Measurements from ENCODE around the gene CCSER1. TPM values are rescaled to one million over a fixed set of nuclear protein-coding genes. Genes with fewer than 3 reads are reported as not detected.
"Not testable (repeated sequence)": the region's sequence is repeated elsewhere in the genome, so short reads cannot be mapped to it uniquely, and the experiment has no call there.

Gene CCSER1
- polyA plus RNA-seq, 3 donors: 18.1 to 20.3 (median 20.3) TPM

- DNase-seq (ENCODE audit: extremely low read depth in 1 of 11, low read depth in 9 of 11, low spot score in 4 of 11): no peak
Observed at GRCh38 chr4:91032725-91033445, 905.7 kb downstream of the CCSER1 start.

- DNase-seq (ENCODE audit: extremely low read depth in 1 of 11, low read depth in 9 of 11, low spot score in 4 of 11): no peak
Observed at GRCh38 chr4:91035276-91035675, 908.1 kb downstream of the CCSER1 start.

DNA sequence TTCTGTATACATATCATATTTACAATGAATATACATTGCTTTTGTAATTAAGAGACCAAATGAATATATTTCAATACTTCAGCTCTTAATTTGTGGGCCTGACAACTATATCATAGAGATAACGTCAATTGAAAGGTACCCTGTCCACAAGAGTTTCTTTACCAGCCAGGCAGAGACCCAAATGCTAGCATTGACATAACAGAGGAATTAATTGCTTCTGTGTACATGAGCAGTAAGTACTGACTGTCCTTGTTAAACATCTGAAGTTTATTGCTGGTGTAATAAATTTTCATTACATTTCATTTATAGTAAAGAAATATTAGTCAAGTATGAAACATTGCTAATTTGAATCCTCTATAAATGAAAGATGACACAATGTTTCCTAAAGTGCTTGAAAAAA, 910.8 kb downstream of the CCSER1 start:
- DNase-seq (ENCODE audit: extremely low read depth in 1 of 11, low read depth in 9 of 11, low spot score in 4 of 11): no peak

GRCh38 chr4:91057871-91058270, 930.7 kb downstream of the CCSER1 start:
- DNase-seq (ENCODE audit: extremely low read depth in 1 of 11, low read depth in 9 of 11, low spot score in 4 of 11): no peak

GRCh38 chr4:91058345-91058744, 931.2 kb downstream of the CCSER1 start:
- no peak for DNase-seq (ENCODE audit: extremely low read depth in 1 of 11, low read depth in 9 of 11, low spot score in 4 of 11)

- peak; percentile 77 to 93 (median 88) for DNase-seq (ENCODE audit: extremely low read depth in 1 of 11, low read depth in 9 of 11, low spot score in 4 of 11)
Observed at GRCh38 chr4:91064157-91064853, 937.1 kb downstream of the CCSER1 start.

- no peak for DNase-seq (ENCODE audit: extremely low read depth in 1 of 11, low read depth in 9 of 11, low spot score in 4 of 11)
Observed at GRCh38 chr4:91065117-91065516, 937.9 kb downstream of the CCSER1 start.

- DNase-seq (ENCODE audit: extremely low read depth in 1 of 11, low read depth in 9 of 11, low spot score in 4 of 11): no peak
Observed at GRCh38 chr4:91070736-91071135, 943.5 kb downstream of the CCSER1 start.

DNA sequence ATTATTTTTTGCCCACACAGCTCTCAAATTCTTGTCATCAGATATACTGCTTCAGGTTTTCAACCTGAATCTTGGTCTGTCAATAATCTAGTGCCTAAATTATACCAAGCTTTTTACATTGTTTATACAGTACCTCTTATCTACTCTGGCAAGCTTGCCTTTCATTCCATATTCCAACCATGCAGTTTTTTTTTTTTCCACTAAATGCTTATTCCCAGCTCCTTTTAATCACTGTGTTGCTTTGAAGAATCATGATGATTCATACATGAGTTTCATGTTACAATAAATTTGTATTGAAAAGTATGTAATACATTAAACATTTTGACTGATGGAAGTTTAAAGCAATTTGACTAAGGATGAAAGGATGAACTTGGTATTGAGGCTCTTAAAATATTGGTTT, 949.0 kb downstream of the CCSER1 start:
- no peak for DNase-seq (ENCODE audit: extremely low read depth in 1 of 11, low read depth in 9 of 11, low spot score in 4 of 11)

GRCh38 chr4:91085961-91086360, 958.8 kb downstream of the CCSER1 start:
- DNase-seq (ENCODE audit: extremely low read depth in 1 of 11, low read depth in 9 of 11, low spot score in 4 of 11): no peak

- DNase-seq (ENCODE audit: extremely low read depth in 1 of 11, low read depth in 9 of 11, low spot score in 4 of 11): no peak
Observed at GRCh38 chr4:91087743-91088142, 960.5 kb downstream of the CCSER1 start.

GRCh38 chr4:91089178-91089577, 962.0 kb downstream of the CCSER1 start:
- no peak for DNase-seq (ENCODE audit: extremely low read depth in 1 of 11, low read depth in 9 of 11, low spot score in 4 of 11)

DNA sequence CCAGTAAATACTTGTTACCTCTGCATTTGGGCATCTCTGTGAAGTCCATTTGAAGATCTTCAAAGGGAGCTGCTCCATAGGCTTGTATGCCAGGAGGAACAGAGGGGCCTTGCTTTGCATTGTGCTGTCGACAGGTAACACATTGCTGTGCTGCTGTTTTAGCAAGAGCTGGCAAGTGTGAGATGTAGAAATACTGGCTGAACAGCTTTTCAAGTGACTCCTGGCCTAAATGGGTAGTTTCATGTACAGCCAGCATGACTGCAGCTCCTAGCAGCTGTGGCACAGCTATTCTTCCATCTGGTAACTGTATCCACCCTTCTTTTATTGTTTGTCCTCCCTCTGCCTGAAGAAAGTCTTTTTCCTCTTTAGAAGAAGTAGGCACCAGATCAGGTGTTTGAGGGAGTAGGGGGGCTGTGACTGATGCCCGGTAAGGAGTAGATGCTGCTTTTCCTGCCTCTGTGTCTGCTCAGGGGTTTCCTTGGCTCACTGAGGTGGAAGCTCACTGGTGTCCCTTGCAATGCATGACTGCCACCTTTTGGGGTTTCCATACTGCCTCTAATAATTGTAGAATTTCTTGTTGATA, 965.3 kb downstream of the CCSER1 start:
- no peak for DNase-seq (ENCODE audit: extremely low read depth in 1 of 11, low read depth in 9 of 11, low spot score in 4 of 11)

- DNase-seq (ENCODE audit: extremely low read depth in 1 of 11, low read depth in 9 of 11, low spot score in 4 of 11): not testable (repeated sequence)
Observed at GRCh38 chr4:91094220-91094619, 967.0 kb downstream of the CCSER1 start.

- DNase-seq (ENCODE audit: extremely low read depth in 1 of 11, low read depth in 9 of 11, low spot score in 4 of 11): no peak
Observed at GRCh38 chr4:91099666-91100065, 972.5 kb downstream of the CCSER1 start.

DNA sequence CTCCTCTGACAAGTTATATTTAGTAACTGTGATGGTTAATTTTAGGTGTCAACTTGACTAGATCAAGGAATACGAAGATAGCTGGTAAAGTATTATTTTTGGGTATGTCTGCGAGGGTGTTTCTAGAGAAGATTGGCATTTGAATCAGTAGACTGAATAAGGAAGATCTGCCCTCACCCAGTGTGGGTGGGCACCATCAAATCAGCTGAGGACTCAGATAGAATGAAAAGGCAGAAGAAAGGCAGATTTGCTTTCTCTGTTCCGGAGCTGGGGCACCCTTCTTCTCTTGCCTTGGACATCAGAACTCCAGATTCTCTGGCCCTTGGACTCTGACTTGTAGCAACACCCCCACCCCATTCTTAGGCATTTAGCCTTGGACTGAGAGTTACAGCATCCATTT, 981.6 kb downstream of the CCSER1 start:
- no peak for DNase-seq (ENCODE audit: extremely low read depth in 1 of 11, low read depth in 9 of 11, low spot score in 4 of 11)

DNA sequence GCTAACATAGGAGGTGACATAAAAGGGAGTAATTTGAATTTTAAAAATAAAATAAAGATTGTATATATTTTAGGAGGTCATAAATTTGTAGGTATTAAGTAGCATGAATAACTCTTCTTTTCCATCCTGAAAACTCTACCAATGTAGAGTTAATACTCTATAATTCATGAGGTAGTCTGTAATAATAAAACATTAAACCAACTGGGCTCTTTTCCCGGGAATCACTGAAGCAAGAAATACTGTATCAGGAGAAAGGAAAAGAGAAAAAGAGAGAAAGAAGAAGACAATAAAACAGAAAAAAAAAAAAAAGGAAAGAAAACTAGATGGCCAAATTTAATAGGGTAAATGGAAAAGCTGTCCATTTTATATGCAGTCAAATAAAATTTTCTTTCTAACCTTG, 984.4 kb downstream of the CCSER1 start:
- no peak for DNase-seq (ENCODE audit: extremely low read depth in 1 of 11, low read depth in 9 of 11, low spot score in 4 of 11)

DNA sequence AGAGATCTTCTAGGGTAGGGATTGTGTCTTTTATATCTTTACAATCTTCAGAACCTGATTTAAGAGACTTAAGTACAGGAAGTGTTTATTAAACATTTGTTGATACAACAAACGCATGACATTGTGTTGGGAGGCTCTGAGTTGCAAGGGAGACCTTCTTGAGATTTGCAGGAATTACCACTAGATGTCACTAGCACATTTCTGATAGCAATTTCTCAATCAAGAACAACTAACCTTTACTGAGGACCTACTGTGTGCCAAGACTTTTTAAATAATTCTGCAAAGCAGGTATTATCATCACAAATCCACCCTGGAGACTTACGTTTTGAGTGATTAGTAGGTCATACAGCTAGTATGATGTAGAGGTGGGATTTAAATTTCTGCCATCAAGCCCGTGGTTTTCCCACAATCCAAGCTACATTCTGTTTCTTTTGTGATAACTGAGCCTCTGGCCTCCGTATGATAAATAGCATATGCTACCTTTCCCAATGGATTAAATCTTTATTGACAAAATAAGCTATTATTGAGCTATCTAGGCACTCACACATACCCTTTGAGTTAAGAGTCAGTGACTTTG, 986.0 kb downstream of the CCSER1 start:
- peak in 2 of 11 donors; percentile 17 to 28 for DNase-seq (ENCODE audit: extremely low read depth in 1 of 11, low read depth in 9 of 11, low spot score in 4 of 11)

DNA sequence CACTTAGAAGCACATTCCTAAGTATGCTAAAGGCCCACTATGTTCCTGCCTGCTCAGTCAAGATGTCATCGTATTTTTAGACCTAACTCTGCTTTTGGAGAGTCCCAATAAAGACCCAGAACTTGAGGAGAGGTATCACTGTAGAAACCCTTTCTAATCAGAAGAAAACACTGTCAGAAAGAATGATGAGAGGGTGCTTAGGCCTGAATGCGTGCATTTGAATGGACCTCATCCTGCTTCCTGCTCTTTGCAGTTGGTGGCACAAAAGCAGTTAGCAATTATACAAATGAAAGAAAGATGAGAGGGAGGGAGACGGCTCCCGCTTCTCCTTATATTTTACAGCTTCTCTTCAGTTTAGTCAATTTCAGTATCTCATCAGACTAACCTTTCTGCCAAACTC, 987.2 kb downstream of the CCSER1 start:
- no peak for DNase-seq (ENCODE audit: extremely low read depth in 1 of 11, low read depth in 9 of 11, low spot score in 4 of 11)

- DNase-seq (ENCODE audit: extremely low read depth in 1 of 11, low read depth in 9 of 11, low spot score in 4 of 11): no peak
Observed at GRCh38 chr4:91116861-91117260, 989.7 kb downstream of the CCSER1 start.

Measured in renal cortex interstitium (tissue), 11 donors.